ENCODE results near the gene FARP1. TPM values are rescaled to one million over a fixed set of nuclear protein-coding genes. Genes with fewer than 3 reads are reported as not detected.

Gene FARP1
- total and polyA plus RNA-seq, 2 of the 13 experiments (the other 11 are each of a cell fraction or from before 2014, with no cell fraction given): 70.6 to 126 TPM

GRCh38 chr13:98447881-98448641, 305.2 kb downstream of the FARP1 start (continued):
- TF ChIP-seq ZBED4 (CRISPR knock-in tag; IDR thresholded peaks at IDR 0.05; ENCODE audit: borderline replicate concordance): no peak
- no peak for TF ChIP-seq GZF1 (CRISPR knock-in tag; IDR thresholded peaks at IDR 0.05)
- peak in 1 of 2 experiments; percentile 42; a peak in 1 of 4 replicates for TF ChIP-seq POLR2A (IDR thresholded peaks at IDR 0.05; ENCODE audit: insufficient read depth in 1 of 2, low read depth in 2 of 2, low read length in 2 of 2)
- TF ChIP-seq AGO2 (optimal IDR thresholded peaks at IDR 0.05; ENCODE audit: low read depth, low read length): peak; percentile 66
- TF ChIP-seq PHB2 (IDR thresholded peaks at IDR 0.05; ENCODE audit: partially characterized antibody): no peak
- no peak for TF ChIP-seq SNRNP70 (IDR thresholded peaks at IDR 0.05; ENCODE audit: low read depth, low read length)
- TF ChIP-seq RBM22 (optimal IDR thresholded peaks at IDR 0.05; ENCODE audit: low read length): peak; percentile 89
- no peak for TF ChIP-seq POLR2G (IDR thresholded peaks at IDR 0.05; ENCODE audit: low read depth, low read length)

GRCh38 chr13:98448642-98448928, 305.7 kb downstream of the FARP1 start:
- H3K36me3 ChIP-seq (replicated peaks in 1 of 2; ENCODE audit: control insufficient read depth in 1 of 2, insufficient read depth in 2 of 2, low read length in 2 of 2): peaks cover 29 to 58% of the 10 kb centered on the region in 2 experiments
- H3K27me3 ChIP-seq (ENCODE audit: control insufficient read depth in 1 of 2, insufficient read depth in 2 of 2, low read length in 2 of 2): no peaks in the 10 kb centered on the region
- POLR2A ChIA-PET: no interaction called here
- TF ChIP-seq HMGXB3 (CRISPR knock-in tag; IDR thresholded peaks at IDR 0.05; ENCODE audit: borderline replicate concordance) (no peak), TERF1 (CRISPR knock-in tag; IDR thresholded peaks at IDR 0.05) (no peak), SKI (IDR thresholded peaks at IDR 0.05; ENCODE audit: partially characterized antibody) (no peak), ARNT2 (CRISPR knock-in tag; IDR thresholded peaks at IDR 0.05; ENCODE audit: low read depth) (no peak), CENPT (CRISPR knock-in tag; IDR thresholded peaks at IDR 0.05; ENCODE audit: low read depth) (no peak), ZSCAN9 (CRISPR knock-in tag; IDR thresholded peaks at IDR 0.05; ENCODE audit: borderline replicate concordance) (no peak)

More at GRCh38 chr13:98448642-98448928, 305.7 kb downstream of the FARP1 start:
- no peak overlapping the region for H3K27ac ChIP-seq (ENCODE audit: extremely low read length, insufficient read depth, low read length)
- peaks cover 30% of the 10 kb centered on the region for H4K20me1 ChIP-seq (ENCODE audit: insufficient read depth, low read length)
- no peaks in the 10 kb centered on the region for H3K9me3 ChIP-seq (ENCODE audit: low read length)
- H2AFZ ChIP-seq (ENCODE audit: low read length): no peak overlapping the region
- no TSS peak for BruUV-seq (replicated peaks)
- intact Hi-C loops (cut with micrococcal nuclease; ENCODE audit: unreplicated experiment): loop anchor here (5.0 kb wide), 2 partner anchors 204 to 591 kb away; no protein-coding TSS in a partner anchor
- H3K79me2 ChIP-seq (ENCODE audit: insufficient read depth, low read length): no peaks in the 10 kb centered on the region
- H3K4me3 ChIP-seq (replicated peaks in 1 of 3; ENCODE audit: insufficient read depth in 1 of 3, low read depth in 2 of 3, low read length in 3 of 3): no peak overlapping the region
- no peak for ATAC-seq
- no peak overlapping the region for H3K4me2 ChIP-seq (ENCODE audit: low read depth, low read length)
- CTCF ChIA-PET (ENCODE audit: low intra/inter-chr PET ratio, low total read pairs): no interaction called here
- H3K4me1 ChIP-seq (ENCODE audit: insufficient read depth, low read length): peaks cover 23% of the 10 kb centered on the region
- no peak overlapping the region for H3K9ac ChIP-seq (ENCODE audit: insufficient read depth, low read depth, low read length)
- no peak for FAIRE-seq
- in situ Hi-C loops (cut with HindIII; ENCODE audit: extremely low pct_ligation_motif_present, low pct_unique_long_range_greater_than_20kb): loop anchor here (10.0 to 25.0 kb wide), 2 partner anchors 206 to 586 kb away; no protein-coding TSS in a partner anchor
- WGBS (ENCODE audit: low lambda C conversion rate): 98% methylated on average over 5 of the region's 5 CpGs
- DNase-seq (ENCODE audit: low spot score): no peak

Data from HepG2 (cell line).